Neuron (in vitro differentiated cells): Measurements from ENCODE around the gene SLC6A3.
"Not testable (repeated sequence)": the region's sequence is repeated elsewhere in the genome, so short reads cannot be mapped to it uniquely, and the experiment has no call there.

Experiments
- H2AFZ ChIP-seq: one replicate; pipeline ENCODE4 v1.6.1; 2013; ENCODE audit warnings: low read depth, mild to moderate bottlenecking, inconsistent platforms, low read length, moderate library complexity
- H3K27me3 ChIP-seq: one replicate; pipeline ENCODE4 v1.6.1; 2013; ENCODE audit warnings: low read length; ENCODE audit not compliant: insufficient read depth
- H3K36me3 ChIP-seq: one replicate; pipeline ENCODE4 v1.6.1; 2013; ENCODE audit warnings: low read length; ENCODE audit not compliant: insufficient read depth
- H3K4me1 ChIP-seq: one replicate; pipeline ENCODE4 v1.6.1; 2013; ENCODE audit warnings: low read length; ENCODE audit not compliant: insufficient read depth
- H3K4me3 ChIP-seq: 2 replicates; pipeline ENCODE4 v1.5.1; 2013; ENCODE audit warnings: mild to moderate bottlenecking, low read length, moderate library complexity
- H3K9me3 ChIP-seq: one replicate; pipeline ENCODE4 v1.6.1; 2013; ENCODE audit warnings: low read length

The SLC6A3 gene

GRCh38 chr5:1483064-1483463, 37.8 kb upstream of the SLC6A3 start:
- peaks cover 34% of the 10 kb centered on the region for H3K36me3 ChIP-seq

DNA sequence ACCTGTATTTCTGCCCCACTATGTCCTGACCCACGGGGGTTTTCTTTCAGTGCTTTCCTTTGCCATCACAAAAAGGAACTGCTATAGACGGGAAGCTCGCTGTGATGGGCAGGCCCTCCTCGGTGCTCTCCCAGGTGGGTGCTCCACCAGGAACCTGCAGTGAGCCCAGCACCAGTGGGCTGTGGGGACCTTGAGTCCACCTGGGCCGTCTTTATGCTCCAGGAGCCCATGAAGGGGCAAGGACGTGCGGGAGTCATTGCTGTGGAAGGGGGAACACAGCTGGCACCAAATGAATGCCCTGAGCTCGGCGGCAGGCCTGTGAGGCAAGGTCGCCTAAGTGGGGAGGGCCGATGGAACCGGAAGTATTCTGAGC, 36.7 kb upstream of the SLC6A3 start:
- Histone ChIP-seq H3K4me3 (no peak overlapping the region), H2AFZ (no peak overlapping the region), H3K27me3 (no peaks in the 10 kb centered on the region), H3K36me3 (peaks cover 31% of the 10 kb centered on the region), H3K4me1 (no peaks in the 10 kb centered on the region), H3K9me3 (no peaks in the 10 kb centered on the region)

More at GRCh38 chr5:1483064-1483463, 37.8 kb upstream of the SLC6A3 start:
- no peak overlapping the region for H3K4me3 ChIP-seq
- H2AFZ ChIP-seq, result no peak overlapping the region
- no peaks in the 10 kb centered on the region for H3K9me3 ChIP-seq
- no peaks in the 10 kb centered on the region for H3K4me1 ChIP-seq
- H3K27me3 ChIP-seq, result no peaks in the 10 kb centered on the region

- no peaks in the 10 kb centered on the region for H3K9me3 ChIP-seq
- H3K4me3 ChIP-seq, result no peak overlapping the region
- no peaks in the 10 kb centered on the region for H3K4me1 ChIP-seq
- no peaks in the 10 kb centered on the region for H3K27me3 ChIP-seq
- H2AFZ ChIP-seq, result no peak overlapping the region
- peaks cover 31% of the 10 kb centered on the region for H3K36me3 ChIP-seq
Measured at GRCh38 chr5:1481266-1481958, 36.2 kb upstream of the SLC6A3 start.

DNA sequence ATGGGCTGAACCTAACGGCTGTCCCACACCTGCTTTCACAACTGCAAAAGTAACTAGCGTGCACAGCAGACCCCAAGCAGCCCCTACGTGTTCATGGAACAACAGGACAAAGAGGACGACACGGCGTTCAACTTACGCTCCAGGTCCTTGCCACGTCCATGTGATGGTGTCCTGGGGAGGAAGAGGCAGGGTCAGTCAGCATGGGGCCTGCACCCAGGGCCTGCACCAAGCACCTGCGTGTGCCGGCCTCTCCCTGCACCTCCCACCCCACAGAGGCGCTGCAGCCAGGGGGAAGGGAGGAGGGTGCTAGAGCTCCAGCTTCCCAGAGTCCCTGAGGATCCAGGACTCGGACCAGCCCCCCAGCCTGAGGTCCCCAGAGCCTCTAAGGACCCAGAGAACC, 35.6 kb upstream of the SLC6A3 start:
- Histone ChIP-seq H2AFZ (no peak overlapping the region), H3K4me3 (no peak overlapping the region), H3K36me3 (peaks cover 30% of the 10 kb centered on the region), H3K27me3 (no peaks in the 10 kb centered on the region), H3K4me1 (no peaks in the 10 kb centered on the region), H3K9me3 (no peaks in the 10 kb centered on the region)

GRCh38 chr5:1480217-1480616, 35.0 kb upstream of the SLC6A3 start:
- Histone ChIP-seq H3K4me3 (no peak overlapping the region), H2AFZ (no peak overlapping the region), H3K4me1 (no peaks in the 10 kb centered on the region), H3K9me3 (no peaks in the 10 kb centered on the region), H3K27me3 (no peaks in the 10 kb centered on the region), H3K36me3 (peaks cover 32% of the 10 kb centered on the region)

DNA sequence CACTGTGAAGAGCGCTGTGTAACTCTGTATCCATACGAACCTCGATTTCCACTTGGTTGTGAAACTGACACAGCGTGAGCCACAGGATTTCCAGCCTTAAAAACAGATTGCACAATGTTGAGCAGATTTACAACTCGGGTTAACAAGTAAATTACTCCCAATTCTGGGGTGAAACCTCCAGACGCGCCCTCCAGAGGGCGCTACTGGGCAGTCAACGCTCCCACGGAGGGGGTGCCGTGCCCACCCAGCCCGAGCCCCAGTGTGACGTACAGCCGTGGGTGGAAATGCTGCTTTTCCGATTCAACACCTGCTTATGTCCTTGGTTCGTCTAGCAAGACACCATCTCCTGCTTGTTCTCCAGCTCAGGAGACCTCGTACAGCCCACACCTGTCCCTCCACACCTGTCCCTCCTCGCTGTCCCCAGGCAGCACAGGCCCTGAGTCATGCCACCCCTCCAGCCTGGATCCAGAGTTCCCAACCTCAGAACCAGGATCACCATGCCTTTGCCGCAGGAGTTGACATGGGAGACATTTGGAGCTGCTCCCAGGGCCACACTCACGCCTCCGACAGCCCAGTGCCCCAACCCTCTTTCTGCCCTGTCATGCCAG, 34.4 kb upstream of the SLC6A3 start:
- no peaks in the 10 kb centered on the region for H3K4me1 ChIP-seq
- H3K27me3 ChIP-seq, result no peaks in the 10 kb centered on the region
- H2AFZ ChIP-seq, result no peak overlapping the region
- no peak overlapping the region for H3K4me3 ChIP-seq
- H3K36me3 ChIP-seq, result peaks cover 37% of the 10 kb centered on the region
- H3K9me3 ChIP-seq, result no peaks in the 10 kb centered on the region

DNA sequence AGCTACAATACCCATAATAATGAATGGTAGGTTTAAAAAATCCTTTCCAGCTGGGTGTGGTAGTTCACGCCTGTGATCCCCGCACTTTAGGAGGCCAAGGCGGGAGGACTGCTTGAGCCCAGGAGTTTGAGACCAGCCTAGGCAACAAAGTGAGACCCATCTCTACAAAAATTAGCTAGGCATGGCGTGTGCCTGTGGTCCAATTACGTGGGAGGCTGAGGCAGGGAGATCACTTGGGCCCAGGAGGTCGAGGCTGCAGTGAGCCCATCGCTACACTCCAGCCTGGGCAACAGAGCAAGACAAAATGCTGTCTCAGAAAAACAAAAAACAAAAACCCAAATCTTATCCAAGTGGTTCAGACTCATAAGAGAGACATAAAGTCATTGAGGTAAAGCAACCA, 33.8 kb upstream of the SLC6A3 start:
- Histone ChIP-seq H3K36me3 (peaks cover 36% of the 10 kb centered on the region), H2AFZ (no peak overlapping the region), H3K27me3 (no peaks in the 10 kb centered on the region), H3K9me3 (no peaks in the 10 kb centered on the region), H3K4me1 (no peaks in the 10 kb centered on the region), H3K4me3 (no peak overlapping the region)

DNA sequence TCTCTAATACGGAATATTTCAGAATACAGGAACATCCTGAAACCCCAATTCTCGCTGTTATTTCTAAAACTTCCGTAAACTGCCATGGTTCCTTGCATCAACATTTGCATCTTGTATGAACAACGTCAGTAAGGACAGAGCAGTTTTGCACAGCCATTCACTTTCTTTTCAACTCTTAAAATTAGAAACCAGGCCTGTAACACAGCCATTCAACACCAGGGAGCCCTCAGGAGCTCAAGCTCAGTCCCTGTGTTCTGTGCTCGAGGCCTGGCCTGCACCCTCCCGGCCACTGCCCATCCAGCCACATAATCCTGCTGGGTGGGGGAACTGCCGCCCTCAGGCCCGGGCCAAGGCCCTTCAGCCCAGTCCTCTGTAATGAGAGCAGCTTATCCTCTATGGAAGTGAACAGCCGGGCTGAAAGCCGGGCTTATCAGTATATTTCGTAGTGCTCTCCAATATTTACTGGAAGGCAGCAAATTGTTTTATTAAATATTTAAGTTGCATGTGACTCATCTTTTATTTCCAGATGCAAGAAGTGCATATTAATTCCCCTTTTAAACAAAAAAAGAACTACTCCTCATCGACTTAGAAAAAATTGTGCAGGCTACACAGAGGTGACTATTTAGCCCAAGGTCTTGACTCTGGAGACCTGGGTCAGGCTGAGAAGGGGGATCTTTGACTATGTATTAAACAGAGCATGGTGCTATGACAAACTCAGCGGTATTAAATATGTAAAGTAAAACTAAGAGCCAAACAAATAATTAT, 33.2 kb upstream of the SLC6A3 start:
- no peaks in the 10 kb centered on the region for H3K4me1 ChIP-seq
- H3K36me3 ChIP-seq, result peaks cover 37% of the 10 kb centered on the region
- no peaks in the 10 kb centered on the region for H3K27me3 ChIP-seq

GRCh38 chr5:1477341-1477740, 32.1 kb upstream of the SLC6A3 start:
- Histone ChIP-seq H2AFZ (no peak overlapping the region), H3K27me3 (no peaks in the 10 kb centered on the region), H3K36me3 (peaks cover 39% of the 10 kb centered on the region), H3K9me3 (no peaks in the 10 kb centered on the region), H3K4me1 (no peaks in the 10 kb centered on the region), H3K4me3 (no peak overlapping the region)

More for the DNA sequence above, 33.2 kb upstream of the SLC6A3 start:
- H3K4me3 ChIP-seq, result no peak overlapping the region
- no peak overlapping the region for H2AFZ ChIP-seq
- no peaks in the 10 kb centered on the region for H3K9me3 ChIP-seq

GRCh38 chr5:1476967-1477310, 31.7 kb upstream of the SLC6A3 start:
- Histone ChIP-seq H3K27me3 (no peaks in the 10 kb centered on the region), H3K4me1 (no peaks in the 10 kb centered on the region), H3K36me3 (peaks cover 39% of the 10 kb centered on the region), H3K9me3 (no peaks in the 10 kb centered on the region), H2AFZ (no peak overlapping the region), H3K4me3 (no peak overlapping the region)

DNA sequence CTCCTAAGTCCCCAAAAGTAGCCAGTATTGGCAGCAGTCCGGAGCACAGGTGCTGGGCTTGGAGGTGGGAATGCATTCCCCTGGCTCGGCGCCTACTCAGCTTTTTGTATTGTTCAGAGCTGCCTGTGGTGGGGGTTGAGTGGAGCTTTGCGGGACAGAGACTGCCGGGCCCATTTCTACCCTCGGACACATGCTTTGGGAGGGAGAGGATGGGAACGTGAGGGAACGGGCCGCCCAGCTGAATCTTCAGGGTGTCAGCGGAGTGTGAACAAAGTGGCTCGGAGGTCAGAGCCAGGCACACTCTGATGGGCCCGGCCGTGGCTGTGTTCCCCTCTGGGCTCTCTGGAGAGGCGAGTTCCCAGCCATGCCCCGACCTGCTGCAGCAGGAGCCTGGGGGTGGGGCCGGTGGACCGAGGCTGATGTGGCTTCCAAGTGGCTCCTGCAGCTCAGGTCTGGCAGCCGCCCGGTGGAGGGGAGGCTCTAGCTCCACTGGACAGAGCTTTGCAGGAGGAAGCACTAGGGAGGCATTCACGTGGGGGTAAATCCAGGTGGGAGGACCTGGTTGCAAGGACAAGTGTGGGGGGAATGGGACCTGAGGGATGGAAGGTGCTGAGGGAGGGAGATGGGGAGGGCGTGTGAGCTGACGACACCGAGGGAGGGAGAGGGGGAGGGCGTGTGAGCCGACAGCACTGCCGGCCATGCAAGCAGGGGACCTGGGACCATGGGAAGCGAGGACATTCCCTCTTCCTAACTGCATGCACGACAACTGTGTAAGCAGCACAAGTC, 31.1 kb upstream of the SLC6A3 start:
- Histone ChIP-seq H3K4me1 (no peaks in the 10 kb centered on the region), H3K27me3 (no peaks in the 10 kb centered on the region), H3K9me3 (no peaks in the 10 kb centered on the region), H3K4me3 (no peak overlapping the region), H2AFZ (no peak overlapping the region), H3K36me3 (peaks cover 41% of the 10 kb centered on the region)

DNA sequence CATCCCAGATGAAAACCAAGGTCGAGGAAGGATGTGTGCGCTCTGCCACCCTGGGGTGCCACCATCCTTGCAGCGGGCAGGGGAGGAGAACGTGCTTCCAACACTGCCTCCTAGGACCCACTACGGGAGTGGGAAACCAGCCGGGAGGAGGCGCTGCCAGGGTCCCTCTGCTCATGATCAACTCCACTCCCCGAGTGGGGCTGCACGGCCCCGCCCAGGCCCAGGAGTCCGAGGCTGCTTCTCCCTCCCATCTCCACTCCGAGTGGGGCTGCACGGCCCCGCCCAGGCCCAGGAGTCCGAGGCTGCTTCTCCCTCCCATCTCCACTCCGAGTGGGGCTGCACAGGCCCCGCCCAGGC, 30.3 kb upstream of the SLC6A3 start:
- H3K36me3 ChIP-seq, result peaks cover 39% of the 10 kb centered on the region
- not testable (repeated sequence) for H2AFZ ChIP-seq, H3K4me3 ChIP-seq, H3K4me1 ChIP-seq, H3K9me3 ChIP-seq, H3K27me3 ChIP-seq
